ENCODE measurements around the gene GABBR2. TPM values are rescaled to one million over a fixed set of nuclear protein-coding genes. Genes with fewer than 3 reads are reported as not detected.

GABBR2 gene
- polyA plus RNA-seq, 4 donors, result 0.09 to 1.4 (median 0.71) TPM; not detected in 1

GRCh38 chr9:98351370-98351769 lies 357.4 kb downstream of the GABBR2 start:
- Histone ChIP-seq H3K9me3 (ENCODE audit: control insufficient read depth in 2 of 2, insufficient read depth in 1 of 2, low read depth in 1 of 2, low read length in 1 of 2) (peaks cover 0 to 6% of the 10 kb centered on the region in 2 donors), H3K4me3 (ENCODE audit: low read depth in 1 of 3, low read length in 3 of 3) (no peak overlapping the region), H3K4me1 (ENCODE audit: control insufficient read depth in 3 of 3, insufficient read depth in 2 of 3, low read depth in 1 of 3, low read length in 2 of 3) (no peaks in the 10 kb centered on the region), H3K27ac (ENCODE audit: low read depth in 1 of 3, low read length in 2 of 3) (no peak overlapping the region), H3K27me3 (ENCODE audit: control insufficient read depth in 3 of 3, insufficient read depth in 3 of 3, low read length in 3 of 3) (no peaks in the 10 kb centered on the region), H3K36me3 (ENCODE audit: control insufficient read depth in 3 of 3, insufficient read depth in 2 of 3, low read depth in 1 of 3, low read length in 3 of 3) (no peaks in the 10 kb centered on the region)
- FAIRE-seq (no peak), DNase-seq (no peak)
- WGBS, 3 donors, result 0 to 32% (median 12%) methylated on average over 1 of the region's 1 CpG

DNA sequence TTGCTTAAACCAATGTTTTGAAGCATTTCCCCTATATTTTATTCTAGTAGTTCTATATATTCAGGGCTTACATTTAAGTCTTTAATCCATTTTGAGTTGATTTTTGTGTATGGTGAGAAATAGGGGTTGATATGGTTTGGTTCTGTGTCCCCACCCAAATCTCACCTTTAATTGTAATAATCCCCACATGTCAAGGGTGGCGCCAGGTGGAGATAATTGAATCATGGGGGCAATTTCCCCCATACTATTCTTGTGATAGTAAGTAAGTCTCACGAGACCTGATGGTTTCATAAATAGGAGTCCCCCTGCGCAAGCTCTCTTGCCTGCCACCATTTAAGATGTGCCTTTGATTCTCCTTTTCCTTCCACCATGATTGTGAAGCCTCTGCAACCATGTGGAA lies 361.1 kb downstream of the GABBR2 start:
- 77 to 89% (median 89%) methylated on average over 3 of the region's 3 CpGs for whole genome bisulfite sequencing, 3 donors
- H3K27ac ChIP-seq (ENCODE audit: low read depth in 1 of 3, low read length in 2 of 3), result no peak overlapping the region
- peaks cover 0 to 2% (median 0%) of the 10 kb centered on the region in 3 donors for H3K27me3 ChIP-seq (ENCODE audit: control insufficient read depth in 3 of 3, insufficient read depth in 3 of 3, low read length in 3 of 3)
- H3K36me3 ChIP-seq (ENCODE audit: control insufficient read depth in 3 of 3, insufficient read depth in 2 of 3, low read depth in 1 of 3, low read length in 3 of 3), result no peaks in the 10 kb centered on the region
- H3K4me1 ChIP-seq (ENCODE audit: control insufficient read depth in 3 of 3, insufficient read depth in 2 of 3, low read depth in 1 of 3, low read length in 2 of 3), result no peaks in the 10 kb centered on the region
- DNase-seq, result no peak
- FAIRE-seq, result no peak
- peaks cover 0 to 6% of the 10 kb centered on the region in 2 donors for H3K9me3 ChIP-seq (ENCODE audit: control insufficient read depth in 2 of 2, insufficient read depth in 1 of 2, low read depth in 1 of 2, low read length in 1 of 2)
- no peak overlapping the region for H3K4me3 ChIP-seq (ENCODE audit: low read depth in 1 of 3, low read length in 3 of 3)

DNA sequence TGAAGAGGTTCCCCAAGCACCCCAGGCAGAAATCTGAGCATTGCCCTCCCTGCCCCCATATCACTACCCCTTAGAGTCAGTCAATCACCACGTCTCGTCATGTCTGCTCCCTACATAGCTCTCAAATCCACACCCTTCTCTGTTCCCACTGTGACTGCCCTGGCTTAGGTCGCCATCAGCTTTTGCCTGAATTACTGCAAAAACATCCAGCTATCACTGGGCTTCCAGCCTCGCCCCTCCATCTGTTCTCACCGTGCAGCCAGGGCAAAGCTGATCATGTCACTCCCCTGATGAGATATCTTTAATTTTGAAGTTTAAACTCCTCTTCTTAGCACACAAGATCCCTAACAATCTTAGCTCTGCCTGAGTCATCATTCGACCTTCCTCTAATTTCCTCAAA lies 363.7 kb downstream of the GABBR2 start:
- Histone ChIP-seq H3K9me3 (ENCODE audit: control insufficient read depth in 2 of 2, insufficient read depth in 1 of 2, low read depth in 1 of 2, low read length in 1 of 2) (no peaks in the 10 kb centered on the region), H3K4me1 (ENCODE audit: control insufficient read depth in 3 of 3, insufficient read depth in 2 of 3, low read depth in 1 of 3, low read length in 2 of 3) (no peaks in the 10 kb centered on the region), H3K27me3 (ENCODE audit: control insufficient read depth in 3 of 3, insufficient read depth in 3 of 3, low read length in 3 of 3) (peaks cover 0 to 2% (median 0%) of the 10 kb centered on the region in 3 donors), H3K27ac (ENCODE audit: low read depth in 1 of 3, low read length in 2 of 3) (no peak overlapping the region), H3K36me3 (ENCODE audit: control insufficient read depth in 3 of 3, insufficient read depth in 2 of 3, low read depth in 1 of 3, low read length in 3 of 3) (no peaks in the 10 kb centered on the region), H3K4me3 (ENCODE audit: low read depth in 1 of 3, low read length in 3 of 3) (no peak overlapping the region)
- DNase-seq (no peak), FAIRE-seq (no peak)
- WGBS, 3 donors, result 49 to 61% (median 53%) methylated on average over 6 of the region's 6 CpGs

- Histone ChIP-seq H3K36me3 (ENCODE audit: control insufficient read depth in 3 of 3, insufficient read depth in 2 of 3, low read depth in 1 of 3, low read length in 3 of 3) (no peaks in the 10 kb centered on the region), H3K4me1 (ENCODE audit: control insufficient read depth in 3 of 3, insufficient read depth in 2 of 3, low read depth in 1 of 3, low read length in 2 of 3) (no peaks in the 10 kb centered on the region), H3K9me3 (ENCODE audit: control insufficient read depth in 2 of 2, insufficient read depth in 1 of 2, low read depth in 1 of 2, low read length in 1 of 2) (peaks cover 0 to 4% of the 10 kb centered on the region in 2 donors), H3K27ac (ENCODE audit: low read depth in 1 of 3, low read length in 2 of 3) (no peak overlapping the region), H3K27me3 (ENCODE audit: control insufficient read depth in 3 of 3, insufficient read depth in 3 of 3, low read length in 3 of 3) (peaks cover 0 to 2% (median 0%) of the 10 kb centered on the region in 3 donors), H3K4me3 (ENCODE audit: low read depth in 1 of 3, low read length in 3 of 3) (no peak overlapping the region)
- 76 to 84% (median 84%) methylated on average over 4 of the region's 4 CpGs for WGBS, 3 donors
- FAIRE-seq (no peak), DNase-seq (no peak)
Measured at GRCh38 chr9:98344581-98344980, 364.2 kb downstream of the GABBR2 start.

- no peaks in the 10 kb centered on the region for H3K36me3 ChIP-seq (ENCODE audit: control insufficient read depth in 3 of 3, insufficient read depth in 2 of 3, low read depth in 1 of 3, low read length in 3 of 3)
- H3K4me3 ChIP-seq (ENCODE audit: low read depth in 1 of 3, low read length in 3 of 3), result no peak overlapping the region
- H3K4me1 ChIP-seq (ENCODE audit: control insufficient read depth in 3 of 3, insufficient read depth in 2 of 3, low read depth in 1 of 3, low read length in 2 of 3), result no peaks in the 10 kb centered on the region
- H3K27ac ChIP-seq (ENCODE audit: low read depth in 1 of 3, low read length in 2 of 3), result no peak overlapping the region
- peaks cover 0 to 7% of the 10 kb centered on the region in 2 donors for H3K9me3 ChIP-seq (ENCODE audit: control insufficient read depth in 2 of 2, insufficient read depth in 1 of 2, low read depth in 1 of 2, low read length in 1 of 2)
- H3K27me3 ChIP-seq (ENCODE audit: control insufficient read depth in 3 of 3, insufficient read depth in 3 of 3, low read length in 3 of 3), result peaks cover 0 to 2% (median 0%) of the 10 kb centered on the region in 3 donors
- no peak for FAIRE-seq
- DNase-seq, result no peak
- 66 to 88% (median 84%) methylated on average over 2 of the region's 2 CpGs for WGBS, 3 donors
Measured at GRCh38 chr9:98342820-98343210, 365.9 kb downstream of the GABBR2 start.

DNA sequence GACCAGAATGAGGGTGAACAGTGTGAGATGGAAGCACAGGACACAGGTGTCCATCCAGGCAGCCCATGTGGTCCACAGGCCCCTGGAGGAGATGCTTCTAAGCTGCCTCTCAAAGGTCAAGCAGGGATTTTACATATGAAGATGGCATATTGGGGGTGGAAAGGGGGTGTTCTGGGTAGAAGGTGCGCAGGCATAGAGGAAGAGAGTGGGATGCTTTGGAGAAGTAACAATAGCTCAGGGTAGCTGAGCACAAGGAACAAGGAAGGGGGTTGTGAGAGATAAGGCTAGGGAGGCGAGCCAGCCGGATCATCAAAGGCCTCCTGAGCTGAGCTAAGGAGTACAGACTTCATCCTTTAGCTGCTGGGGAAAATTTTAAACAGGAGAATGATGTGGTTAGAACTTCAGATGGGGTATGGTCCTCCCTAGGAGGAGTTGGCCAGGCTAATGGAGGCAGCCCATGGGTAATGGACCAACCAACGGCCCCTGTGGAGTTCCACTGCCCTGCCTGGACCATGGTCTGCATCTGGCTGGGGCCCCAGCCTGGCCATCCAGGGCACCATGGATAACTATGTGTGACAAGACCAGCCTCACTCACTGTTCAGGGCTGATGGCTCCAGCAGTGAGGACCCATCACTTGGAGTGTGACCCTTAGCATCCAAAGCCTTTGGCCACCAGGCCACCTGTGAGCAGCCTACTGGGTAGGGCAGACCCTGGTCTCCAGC lies 366.5 kb downstream of the GABBR2 start:
- Histone ChIP-seq H3K36me3 (ENCODE audit: control insufficient read depth in 3 of 3, insufficient read depth in 2 of 3, low read depth in 1 of 3, low read length in 3 of 3) (no peaks in the 10 kb centered on the region), H3K27me3 (ENCODE audit: control insufficient read depth in 3 of 3, insufficient read depth in 3 of 3, low read length in 3 of 3) (peaks cover 0 to 2% (median 0%) of the 10 kb centered on the region in 3 donors), H3K4me3 (ENCODE audit: low read depth in 1 of 3, low read length in 3 of 3) (no peak overlapping the region), H3K27ac (ENCODE audit: low read depth in 1 of 3, low read length in 2 of 3) (no peak overlapping the region), H3K4me1 (ENCODE audit: control insufficient read depth in 3 of 3, insufficient read depth in 2 of 3, low read depth in 1 of 3, low read length in 2 of 3) (no peaks in the 10 kb centered on the region), H3K9me3 (ENCODE audit: control insufficient read depth in 2 of 2, insufficient read depth in 1 of 2, low read depth in 1 of 2, low read length in 1 of 2) (peaks cover 0 to 7% of the 10 kb centered on the region in 2 donors)
- DNase-seq (no peak), FAIRE-seq (no peak)
- 70 to 82% (median 80%) methylated on average over 4 of the region's 4 CpGs for WGBS, 3 donors

- no peak for FAIRE-seq
- Histone ChIP-seq H3K27me3 (ENCODE audit: control insufficient read depth in 3 of 3, insufficient read depth in 3 of 3, low read length in 3 of 3) (peaks cover 0 to 2% (median 0%) of the 10 kb centered on the region in 3 donors), H3K4me3 (ENCODE audit: low read depth in 1 of 3, low read length in 3 of 3) (no peak overlapping the region), H3K4me1 (ENCODE audit: control insufficient read depth in 3 of 3, insufficient read depth in 2 of 3, low read depth in 1 of 3, low read length in 2 of 3) (no peaks in the 10 kb centered on the region), H3K36me3 (ENCODE audit: control insufficient read depth in 3 of 3, insufficient read depth in 2 of 3, low read depth in 1 of 3, low read length in 3 of 3) (no peaks in the 10 kb centered on the region), H3K9me3 (ENCODE audit: control insufficient read depth in 2 of 2, insufficient read depth in 1 of 2, low read depth in 1 of 2, low read length in 1 of 2) (peaks cover 0 to 7% of the 10 kb centered on the region in 2 donors), H3K27ac (ENCODE audit: low read depth in 1 of 3, low read length in 2 of 3) (no peak overlapping the region)
- no peak for DNase-seq
- WGBS, 3 donors, result 47 to 65% (median 52%) methylated on average over 20 of the region's 20 CpGs
Measured at GRCh38 chr9:98341157-98342097, 367.3 kb downstream of the GABBR2 start.

GRCh38 chr9:98339987-98340800 lies 368.5 kb downstream of the GABBR2 start:
- Histone ChIP-seq H3K36me3 (ENCODE audit: control insufficient read depth in 3 of 3, insufficient read depth in 2 of 3, low read depth in 1 of 3, low read length in 3 of 3) (no peaks in the 10 kb centered on the region), H3K27me3 (ENCODE audit: control insufficient read depth in 3 of 3, insufficient read depth in 3 of 3, low read length in 3 of 3) (peaks cover 0 to 2% (median 0%) of the 10 kb centered on the region in 3 donors), H3K4me1 (ENCODE audit: control insufficient read depth in 3 of 3, insufficient read depth in 2 of 3, low read depth in 1 of 3, low read length in 2 of 3) (no peaks in the 10 kb centered on the region), H3K4me3 (ENCODE audit: low read depth in 1 of 3, low read length in 3 of 3) (no peak overlapping the region), H3K27ac (ENCODE audit: low read depth in 1 of 3, low read length in 2 of 3) (no peak overlapping the region), H3K9me3 (ENCODE audit: control insufficient read depth in 2 of 2, insufficient read depth in 1 of 2, low read depth in 1 of 2, low read length in 1 of 2) (peaks cover 0 to 7% of the 10 kb centered on the region in 2 donors)
- FAIRE-seq (no peak), DNase-seq (no peak)
- 85 to 96% (median 89%) methylated on average over 6 of the region's 6 CpGs for WGBS, 3 donors
